HG02798 (cell line): ENCODE results near the gene ZMIZ1.

Source experiments
- ATAC-seq: cut with Tn5 transposase; IDR thresholded peaks from one replicate; pipeline ENCODE4 v1.9.1; 2021; ENCODE audit warnings: mild to moderate bottlenecking; ENCODE audit not compliant: unreplicated experiment, poor library complexity

The ZMIZ1 gene

DNA sequence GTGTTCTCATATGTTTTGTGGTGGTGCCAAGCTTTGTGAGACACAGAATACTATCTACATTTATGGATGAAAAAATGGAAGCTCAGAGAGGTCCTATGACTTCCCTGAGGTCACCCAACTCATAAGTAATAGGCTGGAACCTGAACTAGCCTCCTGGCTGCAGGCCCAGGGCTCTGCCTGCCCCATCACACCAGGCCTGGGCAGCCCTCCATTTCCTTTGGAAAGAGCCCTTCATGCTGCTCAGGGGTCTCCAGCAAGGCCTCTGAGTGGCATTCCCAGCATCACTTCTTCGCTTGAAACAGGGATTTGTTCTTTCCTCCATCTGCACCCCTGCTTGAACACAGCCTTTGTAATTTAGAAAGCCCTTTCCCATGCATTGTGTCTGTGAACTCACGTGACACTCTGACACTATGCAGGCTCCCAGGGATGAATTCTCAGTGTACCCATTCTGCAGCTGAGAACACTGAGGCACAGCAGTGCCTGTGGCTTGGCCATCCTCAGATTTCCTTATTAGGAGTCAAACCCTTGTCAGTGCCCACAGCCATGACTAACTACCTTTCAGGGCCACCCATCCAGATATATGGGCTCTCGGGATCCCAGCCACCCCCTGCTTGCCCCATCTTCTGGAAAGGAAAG is 150.7 kb downstream of the ZMIZ1 start:
- no peak for ATAC-seq

DNA sequence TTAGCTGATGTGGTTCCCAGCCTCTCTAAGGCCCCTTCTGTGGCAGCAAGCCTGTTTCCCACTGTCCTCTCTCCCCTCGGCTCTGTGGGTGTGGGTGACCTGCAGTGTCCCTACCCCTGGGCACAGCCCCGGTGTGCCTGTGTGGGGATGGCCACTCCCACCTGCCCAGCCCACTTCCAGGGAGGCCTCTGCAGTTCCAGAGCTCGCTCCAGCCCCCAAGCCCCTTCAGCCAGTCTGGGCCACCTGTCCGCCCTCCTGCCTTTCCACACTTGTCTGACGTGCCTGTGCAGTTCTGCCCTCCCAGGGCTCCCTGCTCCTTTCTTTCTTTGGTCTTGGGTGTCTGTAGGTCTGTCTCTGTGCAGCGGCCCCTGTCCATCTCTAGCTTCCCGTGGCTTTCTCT is 151.5 kb downstream of the ZMIZ1 start:
- ATAC-seq = no peak

DNA sequence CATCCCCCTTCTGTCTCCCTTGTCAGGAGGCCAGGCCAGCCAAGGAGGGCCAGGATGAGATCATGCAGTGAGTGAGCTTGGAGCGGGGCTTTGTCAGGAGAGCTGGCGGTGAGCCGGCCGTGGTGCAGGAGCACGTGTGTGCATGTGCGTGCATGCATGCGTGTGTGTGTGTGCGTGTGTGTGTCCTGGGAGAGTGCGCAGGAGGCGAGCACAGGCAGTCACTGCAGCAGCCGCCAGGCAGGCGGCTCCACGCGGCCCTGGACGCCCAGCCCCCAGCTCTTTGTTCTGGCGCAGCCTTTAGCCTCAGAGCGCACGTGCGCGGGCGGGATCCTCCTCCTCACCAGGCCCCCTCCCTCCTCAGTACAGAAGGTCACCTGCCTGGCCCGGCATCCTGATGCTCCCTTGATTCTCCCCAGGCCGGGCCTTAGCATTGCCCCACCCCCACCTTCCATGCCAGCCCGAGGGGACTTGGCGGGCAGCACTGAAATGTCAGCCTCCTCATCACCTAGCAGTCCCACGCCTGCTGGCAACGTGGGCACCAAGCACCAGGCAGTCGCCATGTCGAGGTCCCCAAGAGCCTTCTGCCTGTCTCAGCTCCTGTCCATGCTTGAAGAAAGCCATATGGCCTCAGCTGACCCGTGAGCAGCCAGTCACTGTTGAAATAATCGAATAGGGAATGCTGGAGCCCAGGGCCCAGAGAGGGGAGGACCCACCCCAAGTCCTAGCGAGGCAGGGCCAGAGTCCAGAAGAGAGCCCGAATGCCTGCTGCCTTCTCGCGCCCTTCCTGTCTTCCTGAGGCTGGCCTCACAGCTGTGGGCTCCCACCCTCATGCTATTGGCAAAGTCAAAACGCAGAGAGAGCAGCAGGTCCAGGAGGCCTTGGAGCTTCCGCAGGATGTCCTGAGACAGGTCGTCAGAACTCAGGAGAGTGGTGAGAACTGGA is 152.6 kb downstream of the ZMIZ1 start:
- no peak for ATAC-seq

DNA sequence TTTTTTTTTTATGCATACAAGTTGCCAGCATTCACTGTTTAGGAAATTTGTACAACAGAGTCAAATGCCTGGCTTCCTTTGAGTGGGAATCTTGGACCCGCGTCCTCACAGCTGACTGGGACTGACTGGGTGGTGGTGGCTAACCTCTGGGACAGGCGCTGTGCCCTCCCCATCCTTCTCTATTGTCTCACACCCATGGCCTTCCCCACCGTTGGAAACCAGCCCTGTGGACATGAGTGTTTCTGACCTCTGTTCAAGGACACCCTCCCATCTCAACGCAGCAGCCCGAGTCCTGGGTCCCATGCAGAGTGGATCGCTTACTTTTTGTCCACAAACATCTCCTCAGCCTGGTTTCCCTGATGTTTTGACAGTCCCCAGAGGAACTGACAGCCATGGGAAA is 153.4 kb downstream of the ZMIZ1 start:
- no peak for ATAC-seq

DNA sequence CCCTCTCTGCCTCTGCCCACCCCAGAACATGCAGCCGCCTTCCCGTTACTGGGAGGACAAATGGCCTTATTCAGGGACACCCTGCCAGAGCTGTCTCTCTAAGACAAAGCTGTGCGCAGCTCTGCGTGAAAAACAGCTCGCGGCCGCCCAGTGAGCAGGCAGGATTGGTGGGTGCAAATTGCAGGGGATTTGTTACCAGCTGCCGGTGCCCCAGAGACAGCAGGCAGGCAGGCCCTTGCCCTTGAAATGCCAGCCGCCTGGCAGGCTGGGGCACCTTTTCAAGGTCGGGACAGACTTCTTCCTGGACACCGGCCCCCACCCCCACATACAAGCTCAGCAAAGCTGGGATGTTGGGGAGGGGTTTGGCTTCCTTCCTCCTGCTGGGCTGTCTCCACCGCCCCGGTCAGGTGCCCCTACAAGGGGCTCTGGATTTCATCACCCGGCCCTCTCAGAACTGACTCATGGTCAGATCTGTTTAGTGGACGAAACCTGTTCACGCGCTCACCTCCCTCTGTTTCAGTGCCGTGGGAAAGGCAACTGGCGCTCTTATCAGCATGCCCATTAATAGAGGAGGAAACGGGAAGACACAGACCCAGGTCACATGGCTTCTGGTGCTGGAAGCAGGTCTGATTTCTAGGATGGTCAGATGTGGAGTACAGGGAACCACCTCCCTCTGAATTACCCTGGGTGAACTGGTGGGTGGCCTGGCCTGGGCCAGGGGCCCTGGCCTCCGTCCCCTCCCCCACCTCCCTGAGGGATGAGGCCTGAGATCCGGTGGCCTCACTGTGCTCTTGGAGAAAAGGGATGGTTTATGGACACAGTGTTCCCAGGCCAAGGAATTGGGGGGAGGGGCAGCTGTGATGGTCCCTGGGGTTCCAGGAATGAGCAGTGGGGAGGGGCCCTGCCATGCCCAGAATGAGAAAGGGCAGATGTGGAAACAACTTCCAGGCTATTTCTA is 154.6 kb downstream of the ZMIZ1 start:
- no peak for ATAC-seq

DNA sequence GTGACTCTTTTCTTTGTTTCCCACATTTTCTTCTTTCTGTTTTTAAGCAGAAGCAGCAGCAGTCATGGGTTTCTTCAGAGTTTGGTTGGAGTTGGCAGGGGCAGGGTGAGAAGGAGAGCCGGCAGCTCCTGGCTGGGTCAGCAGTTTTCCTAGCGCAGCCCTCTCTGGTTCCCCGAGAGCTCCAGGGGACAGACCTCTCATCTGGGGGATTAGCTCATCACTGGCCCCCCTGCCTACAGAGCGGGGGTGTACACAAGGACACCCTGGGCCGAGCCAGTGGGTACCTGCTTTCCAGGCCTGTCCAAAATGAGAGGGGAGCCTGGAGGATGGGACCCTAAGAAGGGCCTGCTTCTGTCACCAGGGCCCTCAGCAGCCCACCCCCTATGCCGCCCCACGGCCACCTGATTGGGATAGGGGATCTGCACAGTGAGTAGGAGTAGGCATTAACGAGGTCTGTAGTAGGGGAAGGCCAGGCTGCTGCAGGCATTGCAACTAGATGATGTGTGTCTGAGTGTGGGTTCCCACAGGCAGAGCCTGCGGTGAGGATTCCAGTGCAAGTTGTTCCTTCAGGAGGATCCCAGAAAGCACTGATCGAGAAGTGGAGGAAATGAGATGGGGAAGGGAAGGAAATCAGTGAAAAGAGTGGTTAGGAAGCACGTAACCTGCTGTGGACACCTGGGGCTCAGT is 155.6 kb downstream of the ZMIZ1 start:
- ATAC-seq = no peak

DNA sequence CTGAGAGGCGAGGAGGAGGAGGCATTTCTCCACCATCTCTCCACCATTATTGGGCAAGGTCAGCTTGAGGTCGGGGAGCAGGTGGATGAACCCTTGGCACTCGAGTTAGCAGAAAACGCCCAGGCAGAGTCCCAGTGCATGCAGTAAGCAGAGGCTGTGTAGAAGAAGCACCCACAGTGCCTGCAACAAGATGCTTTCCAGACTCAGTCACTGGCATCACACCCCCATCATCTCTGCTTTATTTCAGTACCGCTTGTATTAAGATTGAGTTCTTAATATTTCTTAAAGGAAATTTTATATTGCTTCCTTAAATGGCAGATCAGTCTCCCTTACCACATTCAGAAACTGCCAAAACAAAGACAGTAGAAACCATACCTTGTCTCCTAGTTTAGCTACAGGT is 156.2 kb downstream of the ZMIZ1 start:
- ATAC-seq = no peak

DNA sequence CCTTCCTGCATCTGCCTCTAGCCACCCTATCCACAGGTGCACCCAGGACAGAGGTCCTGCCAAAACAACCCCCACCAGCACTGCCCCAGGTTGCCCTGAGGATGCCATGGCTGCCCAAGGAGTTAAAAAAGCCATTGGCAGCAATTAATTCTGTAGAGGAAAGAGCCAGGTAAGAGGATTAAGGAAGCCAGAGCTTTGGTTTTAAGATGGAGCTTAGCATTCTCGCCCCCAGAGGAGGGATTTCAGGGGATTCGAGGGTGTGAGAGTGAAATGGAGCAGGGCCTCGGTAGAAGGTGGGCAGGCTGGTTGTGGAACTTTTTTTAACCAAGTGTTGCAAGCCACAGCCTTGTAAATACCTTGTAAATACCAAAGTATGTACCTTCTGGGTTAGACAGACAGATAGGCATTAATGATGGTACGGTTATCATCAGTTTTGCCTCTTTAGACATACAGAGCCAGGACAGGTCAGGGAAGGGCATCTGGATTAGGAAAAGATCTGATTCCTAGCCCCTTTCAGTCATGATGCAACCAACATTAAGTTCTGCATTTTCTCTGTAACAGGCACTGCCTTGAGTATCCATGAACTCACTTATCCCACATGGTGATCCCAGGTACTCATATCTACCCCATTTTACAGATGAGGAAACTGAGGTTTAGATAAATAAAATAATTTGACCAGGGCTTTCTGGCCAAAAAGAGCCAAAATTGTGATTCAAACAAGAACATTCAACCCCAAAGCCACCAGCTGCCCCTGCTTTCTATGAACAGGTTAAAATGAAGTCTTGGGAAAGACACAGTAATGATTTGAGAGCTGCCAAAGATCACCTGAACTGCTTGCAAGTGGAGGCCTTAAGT is 157.9 kb downstream of the ZMIZ1 start:
- ATAC-seq = no peak

DNA sequence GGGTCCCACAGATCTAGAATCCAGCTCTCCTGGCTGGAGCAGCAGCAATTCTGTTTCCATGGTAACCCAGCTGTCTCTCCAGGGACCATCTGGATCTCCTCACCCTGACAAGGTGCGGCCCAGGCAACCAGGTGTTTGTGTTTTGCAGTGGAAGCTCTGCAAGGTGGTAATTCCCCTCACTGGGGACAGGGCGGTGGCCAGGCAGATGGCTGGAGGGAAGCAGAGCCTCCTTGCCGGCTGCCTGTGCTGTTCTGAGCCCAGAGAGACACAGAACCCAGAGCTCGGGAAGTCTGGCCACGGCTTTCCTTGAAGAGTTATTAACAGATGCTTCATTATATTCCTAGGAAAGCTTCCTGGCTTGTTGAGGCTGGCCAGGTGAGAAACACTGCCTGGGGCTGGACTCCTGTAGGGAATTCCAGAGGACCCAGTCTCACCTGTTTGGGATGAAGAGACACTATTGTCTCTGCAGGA is 160.3 kb downstream of the ZMIZ1 start:
- ATAC-seq = no peak

DNA sequence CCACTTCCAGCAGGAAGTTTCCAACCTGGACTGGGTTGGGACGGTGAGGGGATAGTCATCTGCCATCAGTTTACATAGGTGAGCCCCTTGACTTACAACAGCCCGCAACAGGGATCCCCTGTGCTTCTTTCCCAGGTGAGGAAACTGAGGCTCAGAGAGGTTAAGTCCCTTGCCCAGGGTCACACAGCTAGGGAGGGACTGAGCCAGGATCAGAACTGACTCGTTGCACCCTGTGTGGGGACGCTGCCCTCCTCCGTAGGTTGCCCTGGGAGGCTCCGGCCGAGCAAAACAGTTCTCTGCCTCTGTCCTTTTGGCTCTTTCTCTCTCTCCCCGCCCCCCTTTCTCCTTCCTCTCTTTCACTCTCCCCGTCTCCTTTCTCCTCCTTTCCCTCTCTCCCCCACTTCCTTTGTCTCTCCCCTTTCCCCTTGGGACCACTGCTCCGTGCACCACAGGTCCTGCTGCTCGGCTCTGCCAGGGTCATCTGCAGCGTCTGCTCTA is 161.1 kb downstream of the ZMIZ1 start:
- ATAC-seq = no peak

DNA sequence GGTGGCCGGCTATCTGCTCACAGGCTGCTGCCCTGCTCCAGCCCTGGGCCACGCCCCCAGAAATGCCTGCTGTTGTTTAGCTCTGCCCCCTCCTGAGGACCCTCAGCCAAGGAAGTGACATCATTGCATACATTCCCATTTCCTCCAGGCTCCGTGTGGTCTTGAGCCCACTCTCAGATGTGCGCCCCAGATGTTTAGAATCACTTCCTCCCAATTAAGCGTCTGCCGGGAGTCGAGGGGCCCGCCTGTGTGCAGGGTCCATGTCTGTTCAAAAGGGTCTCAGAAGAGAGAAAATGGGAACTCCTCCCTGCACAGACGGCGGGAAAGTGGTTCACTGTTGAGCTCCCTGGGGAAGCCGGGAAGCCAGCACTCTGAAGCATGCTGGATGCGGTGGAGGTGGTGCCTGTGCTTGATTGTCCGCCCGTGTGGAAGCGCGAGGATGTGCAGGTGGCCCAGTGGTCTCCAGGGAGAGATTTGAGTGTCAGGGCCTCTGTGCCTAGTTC is 161.6 kb downstream of the ZMIZ1 start:
- no peak for ATAC-seq

DNA sequence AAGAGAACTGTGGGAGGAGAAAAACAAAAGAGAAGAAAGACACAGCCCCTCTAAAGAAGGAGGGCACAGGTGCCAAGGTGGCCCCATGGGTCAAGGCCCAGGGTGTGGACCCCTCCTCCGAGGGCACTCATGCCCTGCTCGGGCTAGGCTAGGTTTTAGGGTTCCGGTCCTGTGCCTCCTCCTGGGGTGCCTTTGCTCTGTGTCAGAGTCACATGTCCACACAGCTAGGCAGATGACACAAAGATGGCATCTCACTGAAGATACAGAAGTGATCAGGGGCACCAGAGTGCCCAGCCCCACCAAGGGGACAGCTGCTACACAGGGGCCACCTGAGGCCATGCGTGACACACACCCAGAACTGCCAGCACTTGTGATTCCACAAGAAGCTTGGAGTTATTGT is 162.1 kb downstream of the ZMIZ1 start:
- no peak for ATAC-seq

DNA sequence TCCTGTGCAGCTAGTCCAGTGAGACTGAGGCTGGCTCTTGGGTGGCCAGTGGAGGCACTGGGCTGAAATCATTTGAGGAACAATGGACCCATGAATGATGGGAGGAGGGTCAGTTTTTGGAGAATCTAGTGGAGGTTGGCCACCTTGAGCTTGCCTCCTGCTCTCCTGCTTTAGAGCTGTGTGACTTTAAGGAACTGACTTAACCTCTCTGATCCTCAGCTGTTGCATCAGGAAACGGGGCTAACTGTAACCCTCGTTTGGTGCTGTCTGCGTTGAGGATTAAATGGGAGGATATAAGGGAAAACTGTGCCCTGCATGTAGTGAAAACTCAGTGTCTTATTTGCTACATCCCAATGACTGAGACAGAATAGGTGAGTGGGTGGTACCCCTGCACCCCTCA is 163.1 kb downstream of the ZMIZ1 start:
- ATAC-seq = no peak

DNA sequence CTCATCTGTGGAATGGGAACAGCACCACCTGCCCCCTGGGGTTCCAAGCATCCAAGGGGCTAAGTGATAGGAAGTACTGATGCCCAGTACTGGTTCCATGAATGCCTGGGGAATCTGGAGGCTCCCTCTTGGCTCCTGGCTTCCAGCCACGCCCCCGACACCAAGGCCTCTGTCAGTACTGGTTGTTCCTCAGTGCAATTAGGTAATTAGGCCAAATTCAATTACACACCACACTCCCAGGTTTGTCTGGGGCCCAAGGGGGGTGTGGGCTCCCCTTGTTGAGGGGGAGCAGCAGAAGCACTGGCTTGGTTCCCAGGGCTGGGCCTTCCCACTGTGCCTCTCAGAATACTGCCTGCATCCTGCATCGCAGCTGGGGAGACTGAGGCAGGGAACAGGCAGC is 164.1 kb downstream of the ZMIZ1 start:
- ATAC-seq = no peak

DNA sequence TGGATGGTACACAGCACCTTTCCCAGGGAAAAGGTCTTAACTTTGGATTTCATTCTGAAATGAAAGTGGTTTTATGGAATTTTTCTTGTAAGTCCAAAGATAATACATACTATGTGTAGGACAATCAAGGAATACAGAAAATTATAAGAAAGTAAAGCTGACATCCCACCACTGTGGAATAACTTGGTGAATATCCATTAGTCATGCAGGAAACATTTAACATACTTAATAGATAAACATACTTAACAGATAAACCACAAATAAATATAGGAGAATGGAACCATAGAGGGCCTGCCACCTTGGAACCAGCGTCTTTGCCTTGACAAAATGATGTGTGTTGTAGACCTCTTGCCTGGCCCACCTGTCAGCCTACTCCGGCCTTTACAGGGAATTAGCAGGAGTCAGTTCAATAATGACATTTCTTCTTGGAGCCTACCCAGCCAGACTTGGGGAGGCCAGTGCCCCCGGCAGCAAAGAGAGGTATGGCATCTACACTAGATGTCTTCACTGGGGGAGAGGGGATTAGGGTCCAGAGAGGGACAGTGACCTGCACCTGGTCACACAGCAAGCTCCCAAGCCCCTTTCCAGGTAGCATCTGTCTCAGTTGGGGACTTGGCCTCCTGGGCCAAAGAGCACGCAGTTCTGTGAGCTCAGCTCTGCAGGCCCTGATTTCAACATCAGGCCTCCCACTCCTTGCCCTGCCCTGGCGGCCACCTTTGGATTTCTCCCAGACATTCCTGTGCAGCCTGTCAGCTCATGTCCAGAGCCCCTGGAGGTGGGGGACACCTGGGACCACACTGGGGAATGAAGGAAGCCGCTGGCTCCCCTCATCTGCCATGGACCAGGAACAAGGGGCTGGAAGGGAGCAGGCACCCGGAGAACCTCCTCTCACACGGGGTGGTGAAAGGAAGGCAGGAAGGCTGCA is 165.9 kb downstream of the ZMIZ1 start:
- no peak for ATAC-seq

DNA sequence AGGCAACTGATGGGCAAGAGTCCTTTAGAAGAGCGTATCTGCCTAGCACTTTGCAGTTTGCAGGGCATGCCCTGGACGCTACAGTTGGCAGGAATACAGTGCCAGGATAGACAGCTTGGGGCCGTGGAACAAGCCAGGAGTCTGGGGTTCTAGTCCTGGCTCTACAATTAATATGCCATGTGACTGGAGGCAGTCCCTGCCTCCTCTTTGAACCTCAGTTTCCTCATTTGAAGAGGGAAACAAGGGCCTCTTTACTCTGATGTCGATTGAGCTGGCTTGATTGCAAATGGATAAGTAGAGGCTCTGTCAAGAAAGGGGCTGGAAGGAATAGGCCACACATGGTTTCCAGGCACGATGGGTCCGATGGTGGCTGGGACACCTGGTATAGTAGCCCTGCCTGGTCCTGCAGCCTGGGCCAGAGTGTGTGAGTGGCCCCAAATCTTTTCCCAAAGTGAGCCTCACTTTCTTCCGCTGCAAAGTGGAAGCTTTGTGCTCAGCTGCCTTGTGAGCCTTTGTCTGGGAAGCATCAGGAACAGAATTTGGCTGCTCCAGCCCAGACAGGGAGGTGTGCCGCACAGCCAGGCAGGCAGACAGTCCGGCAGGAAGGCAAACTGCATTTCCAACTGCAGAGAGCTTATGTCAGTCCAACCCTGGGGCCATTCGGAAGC is 167.1 kb downstream of the ZMIZ1 start:
- ATAC-seq = no peak

DNA sequence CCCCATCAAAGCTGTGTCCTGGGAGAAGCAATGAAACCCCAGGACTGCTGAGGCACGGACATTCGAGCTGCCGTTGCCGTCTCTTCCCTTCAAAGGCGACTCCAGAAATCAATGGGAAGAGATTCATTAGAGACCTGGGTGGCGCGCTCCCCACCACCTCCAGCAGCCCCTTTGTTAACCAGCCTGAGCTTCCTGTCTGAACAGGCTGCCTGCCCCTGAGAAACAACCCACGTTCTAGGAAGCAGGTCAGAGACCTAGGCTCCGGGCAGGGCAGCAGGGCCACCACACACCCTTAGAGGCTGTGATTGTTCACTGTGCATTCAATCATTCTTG is 167.6 kb downstream of the ZMIZ1 start:
- ATAC-seq = no peak
